Immature natural killer cell (primary cell): ENCODE data around the gene PXK. TPM values are rescaled to one million over a fixed set of nuclear protein-coding genes. Genes with fewer than 3 reads are reported as not detected.
"Not testable (repeated sequence)": the region's sequence is repeated elsewhere in the genome, so short reads cannot be mapped to it uniquely, and the experiment has no call there.

Experiments used
- DNase-seq, 3 donors: peaks; one replicate each; pipeline ENCODE4 v3.0.0; 2022; ENCODE audit warnings: mixed read lengths in 1 of 3
- H3K27ac Mint-ChIP-seq, 6 donors: one replicate each; pipeline ENCODE4 v1.8.0; 2020; ENCODE audit warnings: mixed read lengths in 6 of 6, mild to moderate bottlenecking in 5 of 6, inconsistent platforms in 4 of 6, moderate library complexity in 3 of 6
- H3K27me3 Mint-ChIP-seq, 3 donors: one replicate each; pipeline ENCODE4 v1.8.0; 2020 to 2021; ENCODE audit warnings: low read depth in 3 of 3, mild to moderate bottlenecking in 3 of 3, mixed read lengths in 3 of 3, moderate library complexity in 3 of 3, inconsistent platforms in 1 of 3
- H3K36me3 Mint-ChIP-seq, 3 donors: one replicate each; pipeline ENCODE4 v1.8.0; 2020; ENCODE audit warnings: mixed read lengths in 3 of 3, inconsistent platforms in 2 of 3, mild to moderate bottlenecking in 2 of 3
- H3K4me1 Mint-ChIP-seq, 2 donors: one replicate each; pipeline ENCODE4 v1.8.0; 2020; ENCODE audit warnings: inconsistent platforms in 2 of 2, mild to moderate bottlenecking in 2 of 2, mixed read lengths in 2 of 2, moderate library complexity in 1 of 2
- H3K4me3 Mint-ChIP-seq, 5 donors: one replicate each; pipeline ENCODE4 v1.8.0; 2020; ENCODE audit warnings: mild to moderate bottlenecking in 5 of 5, mixed read lengths in 5 of 5, inconsistent platforms in 3 of 5, moderate library complexity in 3 of 5
- H3K9me3 Mint-ChIP-seq, 6 donors: one replicate each; pipeline ENCODE4 v1.8.0; 2020; ENCODE audit warnings: mild to moderate bottlenecking in 6 of 6, mixed read lengths in 6 of 6, inconsistent platforms in 4 of 6, moderate library complexity in 3 of 6
- polyA plus RNA-seq, 3 donors: library from polyadenylated mRNA; unstranded; fragments of 300-500 nt; fragmentation: Illumina TruSeq; gene quantifications; one replicate each; pipeline ENCODE4 v1.2.3, GENCODE V29; 2021

Gene PXK
- 10 to 100 TPM; 30.3 to 47.5 (median 32.2) TPM for polyA plus RNA-seq

GRCh38 chr3:58332575-58333188 lies at the start of gene PXK:
TSS of gene PXK (plus strand) at chr3:58332892. CDS start at chr3:58332989, 97 bp downstream.
- Mint-ChIP-seq H3K9me3 (no peaks in the 10 kb centered on the region), H3K27me3 (peaks cover 2 to 7% (median 2%) of the 10 kb centered on the region in 3 donors), H3K36me3 (peaks cover 0 to 4% (median 0%) of the 10 kb centered on the region in 3 donors)

GRCh38 chr3:58285334-58285733 lies 47.4 kb upstream of the PXK start:
- Mint-ChIP-seq H3K4me3 (no peak overlapping the region), H3K27me3 (peaks cover 0 to 2% (median 2%) of the 10 kb centered on the region in 3 donors), H3K9me3 (peaks cover 0 to 2% (median 0%) of the 10 kb centered on the region in 6 donors)

More at GRCh38 chr3:58332575-58333188, at the start of gene PXK:
- H3K4me1 Mint-ChIP-seq: peaks cover 35 to 51% of the 10 kb centered on the region in 2 donors
- peak; percentile 83 to 85 (median 83) for DNase-seq
- H3K27ac Mint-ChIP-seq: peak within 1 kb of the TSS; percentile 74 to 99 (median 94)
- H3K4me3 Mint-ChIP-seq: peak within 1 kb of the TSS; percentile 99 to 100 (median 99)

GRCh38 chr3:58287354-58287753 lies 45.3 kb upstream of the PXK start:
- Mint-ChIP-seq H3K27ac (no peak overlapping the region), H3K4me1 (no peaks in the 10 kb centered on the region), H3K9me3 (peaks cover 0 to 2% (median 0%) of the 10 kb centered on the region in 6 donors), H3K27me3 (peaks cover 0 to 5% (median 0%) of the 10 kb centered on the region in 3 donors), H3K4me3 (no peak overlapping the region), H3K36me3 (peaks cover 12 to 16% (median 15%) of the 10 kb centered on the region in 3 donors)
- no peak for DNase-seq

More at GRCh38 chr3:58285334-58285733, 47.4 kb upstream of the PXK start:
- Mint-ChIP-seq H3K27ac (no peak overlapping the region), H3K4me1 (no peaks in the 10 kb centered on the region), H3K36me3 (peaks cover 17 to 22% (median 21%) of the 10 kb centered on the region in 3 donors)
- DNase-seq: no peak

DNA sequence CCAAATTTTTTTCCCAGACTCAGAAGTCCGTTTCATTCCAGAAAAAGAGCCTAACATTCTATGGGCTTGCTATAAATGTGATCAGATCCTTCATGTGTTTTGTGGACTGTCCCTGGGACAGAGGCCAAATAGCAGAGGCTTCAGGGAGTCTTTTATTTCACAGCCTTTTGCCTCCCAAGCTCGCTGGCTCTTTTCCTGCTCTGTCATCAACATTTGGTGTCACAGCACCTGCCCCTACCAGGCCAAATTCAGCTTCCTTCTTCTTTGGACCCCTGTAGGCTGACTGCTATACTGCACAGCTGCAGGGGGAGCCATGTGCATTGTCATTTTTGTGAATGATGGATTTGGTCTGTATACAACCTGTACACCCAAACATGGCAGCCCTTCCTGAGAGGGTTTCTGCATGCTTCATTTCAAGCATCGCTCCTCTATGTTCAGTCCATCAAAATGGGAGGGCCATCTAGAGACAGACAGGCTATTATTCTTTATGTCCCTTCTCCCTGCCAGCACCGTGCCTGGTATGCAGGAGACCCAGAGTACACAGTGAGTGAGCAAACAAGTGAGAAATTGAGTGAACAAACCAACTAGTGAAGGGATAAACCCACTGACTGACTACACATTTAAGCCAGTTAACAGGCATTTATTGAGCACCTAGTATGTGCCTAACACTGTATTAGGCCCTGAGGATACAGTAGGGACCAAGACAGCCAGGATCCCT lies 44.5 kb upstream of the PXK start:
- H3K36me3 Mint-ChIP-seq: peaks cover 12 to 16% (median 15%) of the 10 kb centered on the region in 3 donors
- peaks cover 0 to 5% (median 0%) of the 10 kb centered on the region in 3 donors for H3K27me3 Mint-ChIP-seq
- peaks cover 0 to 2% (median 0%) of the 10 kb centered on the region in 6 donors for H3K9me3 Mint-ChIP-seq
- no peak overlapping the region for H3K4me3 Mint-ChIP-seq
- H3K27ac Mint-ChIP-seq: no peak overlapping the region
- no peak for DNase-seq
- H3K4me1 Mint-ChIP-seq: no peaks in the 10 kb centered on the region

DNA sequence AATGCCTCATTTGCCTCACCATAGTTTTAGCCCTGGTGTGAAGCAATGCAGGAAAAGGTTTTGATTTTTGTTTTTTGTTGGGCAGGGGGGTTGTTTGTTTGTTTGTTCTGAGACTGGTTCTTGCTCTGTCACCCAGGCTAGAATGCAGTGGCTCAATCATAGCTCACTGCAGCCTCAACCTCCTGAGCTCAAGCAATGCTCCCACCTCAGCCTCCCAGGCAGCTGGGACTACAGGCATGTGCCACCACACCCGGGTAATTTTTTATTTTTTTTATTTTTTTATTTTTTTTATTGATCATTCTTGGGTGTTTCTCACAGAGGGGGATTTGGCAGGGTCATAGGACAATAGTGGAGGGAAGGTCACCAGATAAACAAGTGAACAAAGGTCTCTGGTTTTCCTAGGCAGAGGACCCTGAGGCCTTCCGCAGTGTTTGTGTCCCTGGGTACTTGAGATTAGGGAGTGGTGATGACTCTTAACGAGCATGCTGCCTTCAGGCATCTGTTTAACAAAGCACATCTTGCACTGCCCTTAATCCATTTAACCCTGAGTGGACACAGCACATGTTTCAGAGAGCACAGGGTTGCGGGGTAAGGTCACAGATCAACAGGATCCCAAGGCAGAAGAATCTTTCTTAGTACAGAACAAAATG lies 43.6 kb upstream of the PXK start:
- DNase-seq, H3K27me3 Mint-ChIP-seq, H3K4me1 Mint-ChIP-seq, H3K4me3 Mint-ChIP-seq, H3K9me3 Mint-ChIP-seq, H3K27ac Mint-ChIP-seq: not testable (repeated sequence)
- H3K36me3 Mint-ChIP-seq: peaks cover 8 to 12% (median 10%) of the 10 kb centered on the region in 3 donors

DNA sequence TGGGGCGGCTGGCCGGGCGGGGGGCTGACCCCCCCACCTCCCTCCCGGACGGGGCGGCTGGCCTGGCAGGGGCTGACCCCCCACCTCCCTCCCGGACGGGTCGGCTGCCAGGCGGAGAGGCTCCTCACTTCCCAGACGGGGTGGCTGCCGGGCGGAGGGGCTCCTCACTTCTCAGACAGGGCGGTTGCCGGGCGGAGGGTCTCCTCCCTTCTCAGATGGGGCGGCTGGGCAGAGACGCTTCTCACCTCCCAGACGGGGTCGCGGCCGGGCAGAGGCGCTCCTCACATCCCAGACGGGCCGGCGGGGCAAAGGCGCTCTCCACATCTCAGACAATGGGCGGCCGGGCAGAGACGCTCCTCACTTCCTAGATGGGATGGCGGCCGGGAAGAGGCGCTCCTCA lies 42.2 kb upstream of the PXK start:
- not testable (repeated sequence) for H3K9me3 Mint-ChIP-seq, H3K4me3 Mint-ChIP-seq, H3K27me3 Mint-ChIP-seq, H3K27ac Mint-ChIP-seq, H3K4me1 Mint-ChIP-seq, H3K36me3 Mint-ChIP-seq, DNase-seq

GRCh38 chr3:58291671-58292338 lies 40.9 kb upstream of the PXK start:
- H3K9me3 Mint-ChIP-seq: no peaks in the 10 kb centered on the region
- H3K27me3 Mint-ChIP-seq: peaks cover 0 to 3% (median 2%) of the 10 kb centered on the region in 3 donors
- no peak for DNase-seq
- no peak overlapping the region for H3K27ac Mint-ChIP-seq
- no peak overlapping the region for H3K4me3 Mint-ChIP-seq
- H3K36me3 Mint-ChIP-seq: peaks cover 2 to 5% (median 3%) of the 10 kb centered on the region in 3 donors
- H3K4me1 Mint-ChIP-seq: no peaks in the 10 kb centered on the region

GRCh38 chr3:58292866-58293265 lies 39.8 kb upstream of the PXK start:
- DNase-seq: no peak
- H3K9me3 Mint-ChIP-seq: no peaks in the 10 kb centered on the region
- H3K36me3 Mint-ChIP-seq: peaks cover 0 to 5% (median 2%) of the 10 kb centered on the region in 3 donors
- peaks cover 0 to 3% (median 2%) of the 10 kb centered on the region in 3 donors for H3K27me3 Mint-ChIP-seq
- no peaks in the 10 kb centered on the region for H3K4me1 Mint-ChIP-seq
- H3K4me3 Mint-ChIP-seq: no peak overlapping the region
- H3K27ac Mint-ChIP-seq: no peak overlapping the region

GRCh38 chr3:58293516-58293915 lies 39.2 kb upstream of the PXK start:
- Mint-ChIP-seq H3K9me3 (no peaks in the 10 kb centered on the region), H3K4me3 (no peak overlapping the region), H3K36me3 (peaks cover 0 to under 1% (median under 1%) of the 10 kb centered on the region in 3 donors), H3K4me1 (no peaks in the 10 kb centered on the region), H3K27ac (no peak overlapping the region), H3K27me3 (peaks cover 0 to 3% (median 2%) of the 10 kb centered on the region in 3 donors)
- DNase-seq: no peak

DNA sequence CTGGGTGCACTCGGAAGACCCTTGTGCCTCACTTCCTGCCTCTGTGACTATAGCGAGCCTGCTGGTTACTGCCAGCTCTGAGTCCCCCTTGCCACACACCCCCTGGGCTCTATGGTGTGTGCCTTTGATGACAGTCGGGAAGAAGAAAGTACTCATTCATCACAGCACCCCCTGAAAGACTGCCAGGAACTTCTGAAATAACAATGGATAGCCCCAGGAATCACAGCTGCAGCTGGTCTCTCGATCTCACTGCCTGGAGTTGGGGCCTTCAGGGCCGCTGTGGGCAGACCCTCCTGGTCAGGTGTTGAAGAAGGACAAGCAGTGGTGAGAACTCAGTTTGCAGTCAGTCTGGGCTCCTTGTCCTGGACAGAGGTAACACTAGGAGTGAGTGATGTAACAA lies 36.4 kb upstream of the PXK start:
- no peak overlapping the region for H3K4me3 Mint-ChIP-seq
- no peaks in the 10 kb centered on the region for H3K4me1 Mint-ChIP-seq
- H3K9me3 Mint-ChIP-seq: peaks cover 0 to under 1% (median 0%) of the 10 kb centered on the region in 6 donors
- H3K27me3 Mint-ChIP-seq: peaks cover 2 to 11% (median 5%) of the 10 kb centered on the region in 3 donors
- DNase-seq: no peak
- H3K27ac Mint-ChIP-seq: no peak overlapping the region
- H3K36me3 Mint-ChIP-seq: no peaks in the 10 kb centered on the region

DNA sequence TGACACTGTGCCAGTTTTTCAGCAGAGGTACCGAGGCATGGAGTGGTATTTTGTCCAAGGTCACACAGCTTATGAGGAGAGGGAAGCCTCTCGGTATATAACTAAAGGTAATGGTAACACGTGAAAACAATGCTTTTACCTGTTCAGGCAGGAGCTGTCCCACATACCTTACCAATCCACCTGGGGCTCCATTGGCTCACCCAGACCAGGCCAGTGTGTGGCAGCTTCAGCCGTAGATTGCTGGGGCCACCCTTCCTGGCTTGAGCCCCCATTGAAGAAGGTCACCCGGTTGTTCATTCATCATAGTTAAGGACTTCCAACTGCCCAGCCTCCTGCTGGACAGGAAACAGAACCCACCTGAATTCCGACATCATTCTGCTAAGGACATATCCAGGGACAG lies 35.8 kb upstream of the PXK start:
- H3K36me3 Mint-ChIP-seq: no peaks in the 10 kb centered on the region
- H3K27ac Mint-ChIP-seq: no peak overlapping the region
- DNase-seq: no peak
- no peaks in the 10 kb centered on the region for H3K4me1 Mint-ChIP-seq
- H3K9me3 Mint-ChIP-seq: peaks cover 0 to 2% (median 0%) of the 10 kb centered on the region in 6 donors
- H3K4me3 Mint-ChIP-seq: no peak overlapping the region
- H3K27me3 Mint-ChIP-seq: peaks cover 5 to 14% (median 6%) of the 10 kb centered on the region in 3 donors

GRCh38 chr3:58298190-58298589 lies 34.5 kb upstream of the PXK start:
- Mint-ChIP-seq H3K4me1 (no peaks in the 10 kb centered on the region), H3K36me3 (no peaks in the 10 kb centered on the region), H3K9me3 (peaks cover 0 to 2% (median 0%) of the 10 kb centered on the region in 6 donors), H3K4me3 (no peak overlapping the region), H3K27me3 (peaks cover 5 to 18% (median 8%) of the 10 kb centered on the region in 3 donors), H3K27ac (no peak overlapping the region)
- no peak for DNase-seq

GRCh38 chr3:58299075-58299474 lies 33.6 kb upstream of the PXK start:
- Mint-ChIP-seq H3K4me3 (no peak overlapping the region), H3K4me1 (no peaks in the 10 kb centered on the region), H3K27me3 (peaks cover 5 to 18% (median 8%) of the 10 kb centered on the region in 3 donors), H3K27ac (no peak overlapping the region), H3K36me3 (no peaks in the 10 kb centered on the region), H3K9me3 (peaks cover 0 to 2% (median 0%) of the 10 kb centered on the region in 6 donors)
- no peak for DNase-seq
